Nephron (organoid): ENCODE data around the gene CINP.

Source experiments
- H3K27ac Mint-ChIP-seq, 3 experiments: 2 replicates each; pipeline ENCODE4 v1.8.0; 2020; ENCODE audit warnings: mixed read lengths in 3 of 3, mild to moderate bottlenecking in 2 of 3, moderate library complexity in 1 of 3
- H3K27me3 Mint-ChIP-seq: 2 replicates; pipeline ENCODE4 v1.8.0; 2021; ENCODE audit warnings: low read depth, mild to moderate bottlenecking, moderate library complexity, mixed read lengths
- H3K36me3 Mint-ChIP-seq: 2 replicates; pipeline ENCODE4 v1.8.0; 2020; ENCODE audit warnings: low read depth, mixed read lengths
- H3K4me1 Mint-ChIP-seq: 2 replicates; pipeline ENCODE4 v1.8.0; 2020; ENCODE audit warnings: mixed read lengths
- H3K4me3 Mint-ChIP-seq, 3 experiments: 2 replicates each; pipeline ENCODE4 v1.8.0; 2020; ENCODE audit warnings: mild to moderate bottlenecking in 3 of 3, mixed read lengths in 3 of 3, moderate library complexity in 2 of 3
- H3K9me3 Mint-ChIP-seq: 2 replicates; pipeline ENCODE4 v1.8.0; 2020; ENCODE audit warnings: mixed read lengths
- TF ChIP-seq, protein P1 (sequence below), 3 experiments: fragments of 200-600 bp; sonication (generic); IDR thresholded peaks; one replicate each; pipeline ENCODE4 v1.5.0; 2021; ENCODE audit warnings: antibody characterized with exemption in 3 of 3; ENCODE audit not compliant: unreplicated experiment in 3 of 3

Gene CINP

DNA sequence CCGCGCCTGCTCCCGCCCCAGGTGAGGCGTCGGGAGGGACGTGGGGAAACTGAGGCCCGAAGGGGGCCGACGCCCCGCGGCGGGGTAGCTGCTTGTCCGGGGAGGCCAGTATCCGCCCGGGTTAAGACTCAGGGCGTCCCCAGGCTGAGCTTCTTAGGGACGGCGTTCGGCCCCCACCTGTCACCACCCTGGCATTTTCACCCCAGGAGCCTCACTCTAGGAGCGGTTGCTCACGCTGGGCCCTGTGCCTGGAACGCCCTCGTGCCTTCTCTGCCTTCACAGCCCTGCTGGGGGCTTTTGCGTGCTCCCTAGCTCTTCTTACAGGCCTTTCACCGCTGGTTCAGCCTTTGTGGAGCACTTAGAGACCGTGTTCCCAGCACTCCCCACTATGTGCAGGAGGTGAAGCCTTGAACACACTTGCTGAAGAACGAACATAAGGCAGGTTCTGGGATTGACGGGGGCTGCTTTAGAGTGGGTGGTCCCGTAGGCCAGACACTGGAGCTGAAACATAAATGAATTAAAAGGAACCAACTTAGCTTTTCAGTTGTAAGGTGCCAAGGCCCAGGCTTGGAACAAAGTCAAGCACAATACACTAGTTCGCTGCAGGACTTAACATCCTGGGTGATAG, 42.5 kb downstream of the CINP start:
- TF ChIP-seq, protein P1, sequence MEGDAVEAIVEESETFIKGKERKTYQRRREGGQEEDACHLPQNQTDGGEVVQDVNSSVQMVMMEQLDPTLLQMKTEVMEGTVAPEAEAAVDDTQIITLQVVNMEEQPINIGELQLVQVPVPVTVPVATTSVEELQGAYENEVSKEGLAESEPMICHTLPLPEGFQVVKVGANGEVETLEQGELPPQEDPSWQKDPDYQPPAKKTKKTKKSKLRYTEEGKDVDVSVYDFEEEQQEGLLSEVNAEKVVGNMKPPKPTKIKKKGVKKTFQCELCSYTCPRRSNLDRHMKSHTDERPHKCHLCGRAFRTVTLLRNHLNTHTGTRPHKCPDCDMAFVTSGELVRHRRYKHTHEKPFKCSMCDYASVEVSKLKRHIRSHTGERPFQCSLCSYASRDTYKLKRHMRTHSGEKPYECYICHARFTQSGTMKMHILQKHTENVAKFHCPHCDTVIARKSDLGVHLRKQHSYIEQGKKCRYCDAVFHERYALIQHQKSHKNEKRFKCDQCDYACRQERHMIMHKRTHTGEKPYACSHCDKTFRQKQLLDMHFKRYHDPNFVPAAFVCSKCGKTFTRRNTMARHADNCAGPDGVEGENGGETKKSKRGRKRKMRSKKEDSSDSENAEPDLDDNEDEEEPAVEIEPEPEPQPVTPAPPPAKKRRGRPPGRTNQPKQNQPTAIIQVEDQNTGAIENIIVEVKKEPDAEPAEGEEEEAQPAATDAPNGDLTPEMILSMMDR (IDR thresholded peaks at IDR 0.05; ENCODE audit: unreplicated experiment in 3 of 3), result no peak
- Mint-ChIP-seq H3K27me3 (peaks cover 7% of the 10 kb centered on the region), H3K27ac (peak overlapping the region; percentile 99 to 100 (median 99)), H3K4me3 (peak overlapping the region; percentile 92 to 97 (median 94)), H3K9me3 (no peaks in the 10 kb centered on the region), H3K4me1 (peaks cover 51% of the 10 kb centered on the region), H3K36me3 (peaks cover 3% of the 10 kb centered on the region)

DNA sequence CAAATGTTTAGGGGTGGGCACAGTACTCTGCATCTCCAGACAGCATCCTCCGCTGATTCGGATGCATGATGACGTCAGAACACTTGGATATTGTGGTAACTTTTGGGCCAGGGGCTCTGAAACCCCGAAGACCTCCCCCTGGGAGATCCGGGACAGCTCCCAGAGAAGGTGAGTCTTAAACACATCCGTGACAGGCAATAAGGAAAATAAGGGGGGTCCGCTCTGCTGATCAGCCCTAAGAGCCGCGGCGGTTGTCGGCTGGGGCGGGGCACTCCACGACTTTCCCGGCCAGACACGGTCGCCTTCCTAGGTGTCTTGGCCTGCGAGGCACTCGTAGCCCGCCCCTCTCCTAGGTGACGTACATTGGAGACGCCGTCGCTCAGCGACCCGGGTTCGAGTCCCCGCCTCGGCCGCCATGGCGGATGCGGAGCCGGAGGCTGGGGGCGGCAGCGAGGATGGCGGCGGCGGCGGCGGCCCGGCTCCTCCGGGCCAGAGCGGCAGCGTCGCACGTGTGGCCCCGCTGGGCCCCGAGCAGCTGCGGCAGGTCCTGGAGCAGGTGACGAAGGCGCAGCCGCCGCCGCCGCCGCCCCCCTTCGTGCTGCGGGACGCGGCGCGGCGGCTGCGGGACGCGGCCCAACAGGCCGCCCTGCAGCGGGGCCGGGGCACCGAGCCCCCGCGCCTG, 43.2 kb downstream of the CINP start, which contains the start of gene ZNF839:
ZNF839 (plus strand) TSS at position 396 of the 682 bp plus-strand sequence; CDS start at position 416, 20 bp downstream.
- Mint-ChIP-seq H3K4me1 (peaks cover 56% of the 10 kb centered on the region), H3K27ac (peak within 1 kb of the TSS; percentile 99 to 100 (median 99)), H3K36me3 (peaks cover 3% of the 10 kb centered on the region), H3K9me3 (no peaks in the 10 kb centered on the region), H3K4me3 (peak within 1 kb of the TSS; percentile 94 to 97 (median 96)), H3K27me3 (peaks cover 6% of the 10 kb centered on the region)
- TF ChIP-seq, protein P1 (IDR thresholded peaks at IDR 0.05; ENCODE audit: unreplicated experiment in 3 of 3), result no peak

DNA sequence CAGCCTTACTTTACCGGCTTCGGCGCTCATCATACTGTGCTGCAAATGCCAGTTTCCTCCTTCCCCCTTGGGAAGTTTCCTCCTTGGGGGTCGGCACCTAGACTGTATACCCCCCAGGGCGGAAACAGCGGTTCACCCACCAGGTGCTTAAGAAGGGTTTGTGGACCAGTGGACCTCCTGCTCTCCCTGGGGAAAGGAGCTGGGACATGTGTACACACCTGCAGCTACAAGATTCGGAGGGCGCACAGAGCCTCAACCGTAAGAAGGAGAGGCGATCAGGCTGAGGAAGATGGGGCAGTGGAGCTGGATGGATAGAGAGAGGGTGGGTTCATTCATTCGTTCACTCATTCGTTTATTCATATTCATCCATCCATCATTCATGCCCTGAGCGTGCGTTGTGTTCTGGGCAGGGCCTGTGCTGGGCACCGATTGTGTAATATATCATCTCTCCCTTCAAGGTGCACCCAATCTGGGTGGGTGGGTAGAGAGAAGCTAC, 43.9 kb downstream of the CINP start:
- Mint-ChIP-seq H3K36me3 (peaks cover 3% of the 10 kb centered on the region), H3K4me1 (peaks cover 63% of the 10 kb centered on the region), H3K27me3 (peaks cover 10% of the 10 kb centered on the region), H3K9me3 (no peaks in the 10 kb centered on the region), H3K27ac (peak overlapping the region; percentile 98 to 99 (median 99)), H3K4me3 (peak overlapping the region; percentile 94 to 97 (median 96))
- TF ChIP-seq, protein P1 (IDR thresholded peaks at IDR 0.05; ENCODE audit: unreplicated experiment in 3 of 3), result no peak

DNA sequence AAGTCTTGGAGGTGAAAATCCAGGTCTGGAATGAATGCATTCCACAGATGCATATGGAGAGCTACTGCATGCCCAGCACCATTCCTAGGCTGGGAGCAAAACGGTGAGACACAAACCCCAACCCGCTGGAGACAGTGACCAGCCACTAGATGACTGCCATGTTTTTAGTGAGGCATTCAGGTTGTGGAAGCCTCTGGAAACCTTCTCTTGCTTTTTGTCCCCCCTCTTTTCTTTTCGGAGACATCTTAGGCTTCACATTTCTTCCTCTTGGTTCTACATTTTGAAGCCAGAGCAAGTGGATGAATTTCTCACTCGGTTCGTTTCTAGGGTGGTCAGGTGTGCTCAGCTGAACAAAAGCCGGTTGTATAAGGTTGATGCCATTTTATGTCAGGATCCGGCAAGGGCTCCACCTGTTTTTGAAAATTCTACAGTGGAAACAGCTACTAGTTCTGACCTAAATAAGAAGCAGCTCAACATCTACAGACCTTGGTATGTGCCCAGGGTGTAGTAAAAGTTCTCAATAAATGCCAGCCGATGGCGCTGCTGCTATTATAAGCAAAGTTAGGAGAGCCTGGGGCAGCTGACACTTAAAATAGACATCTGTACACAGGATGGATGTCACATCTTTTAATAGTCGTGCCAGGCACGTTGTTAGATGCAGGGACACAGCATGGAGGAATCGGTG, 45.0 kb downstream of the CINP start:
- peaks cover 10% of the 10 kb centered on the region for H3K27me3 Mint-ChIP-seq
- peak overlapping the region; percentile 98 to 99 (median 99) for H3K27ac Mint-ChIP-seq
- H3K36me3 Mint-ChIP-seq, result no peaks in the 10 kb centered on the region
- TF ChIP-seq, protein P1 (IDR thresholded peaks at IDR 0.05; ENCODE audit: unreplicated experiment in 3 of 3), result no peak
- peak overlapping the region; percentile 94 to 97 (median 96) for H3K4me3 Mint-ChIP-seq
- H3K4me1 Mint-ChIP-seq, result peaks cover 58% of the 10 kb centered on the region
- H3K9me3 Mint-ChIP-seq, result no peaks in the 10 kb centered on the region

DNA sequence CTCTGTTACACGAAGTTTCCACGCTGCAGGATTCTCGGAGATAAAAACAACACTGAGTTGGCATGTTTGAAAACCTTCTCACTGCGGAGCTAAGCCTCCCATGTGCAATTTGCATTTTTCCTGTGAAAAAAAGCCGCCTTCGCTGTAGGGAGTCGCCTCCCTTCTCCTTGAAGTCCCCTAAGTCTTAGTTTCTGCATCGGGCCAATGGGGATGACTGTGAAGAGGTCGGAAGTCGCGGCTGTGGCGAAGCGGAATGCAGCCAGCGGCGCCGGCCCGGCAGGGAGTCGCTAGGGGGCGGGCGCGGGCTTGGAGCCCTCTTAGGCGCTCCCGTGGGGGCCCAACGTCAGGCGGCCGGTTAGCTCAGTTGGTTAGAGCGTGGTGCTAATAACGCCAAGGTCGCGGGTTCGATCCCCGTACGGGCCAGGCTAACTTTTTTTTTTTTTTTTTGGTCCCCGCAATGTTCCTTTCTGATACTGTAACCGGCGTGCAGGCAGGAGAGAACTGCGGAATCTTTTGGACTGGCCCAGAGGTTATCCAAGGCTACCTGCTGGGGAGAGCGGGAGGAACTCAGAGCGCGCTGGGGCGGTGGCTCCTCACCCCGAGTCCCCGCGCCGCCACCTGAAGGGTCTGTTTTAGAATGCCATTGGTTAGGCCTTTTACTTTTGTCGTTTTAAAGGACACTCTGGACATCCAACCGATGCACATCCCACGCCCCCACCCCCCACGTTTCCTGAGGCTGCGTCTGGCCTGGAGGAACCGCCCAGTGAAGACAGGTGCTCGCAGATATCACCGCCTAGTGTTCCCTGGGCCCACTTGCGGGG, 45.7 kb downstream of the CINP start:
- peak overlapping the region; percentile 94 to 97 (median 96) for H3K4me3 Mint-ChIP-seq
- peaks cover 58% of the 10 kb centered on the region for H3K4me1 Mint-ChIP-seq
- peak overlapping the region; percentile 98 to 99 (median 99) for H3K27ac Mint-ChIP-seq
- no peaks in the 10 kb centered on the region for H3K9me3 Mint-ChIP-seq
- TF ChIP-seq, protein P1 (IDR thresholded peaks at IDR 0.05; ENCODE audit: unreplicated experiment in 3 of 3), result peak; percentile 75 to 85 (median 79)
- peaks cover 10% of the 10 kb centered on the region for H3K27me3 Mint-ChIP-seq
- no peaks in the 10 kb centered on the region for H3K36me3 Mint-ChIP-seq
